Muscle of back (tissue), 11 donors: ENCODE results near the gene PLEKHJ1. TPM values are rescaled to one million over a fixed set of nuclear protein-coding genes. Genes with fewer than 3 reads are reported as not detected.

Experiments used
- DNase-seq, 3 donors: peaks; one replicate each; pipeline versions ENCODE4 v3.0.0 to v3.0.0-alpha.2; 2013
- polyA plus RNA-seq, 10 donors: library from polyadenylated mRNA; unstranded; fragments of 120-200 nt; gene quantifications; one replicate each; pipeline ENCODE4 v1.2.1, GENCODE V29; 2013; ENCODE audit not compliant: insufficient read length in 10 of 10

The PLEKHJ1 gene
- polyA plus RNA-seq, 10 donors = 46.6 to 83.3 (median 62.3) TPM

DNA sequence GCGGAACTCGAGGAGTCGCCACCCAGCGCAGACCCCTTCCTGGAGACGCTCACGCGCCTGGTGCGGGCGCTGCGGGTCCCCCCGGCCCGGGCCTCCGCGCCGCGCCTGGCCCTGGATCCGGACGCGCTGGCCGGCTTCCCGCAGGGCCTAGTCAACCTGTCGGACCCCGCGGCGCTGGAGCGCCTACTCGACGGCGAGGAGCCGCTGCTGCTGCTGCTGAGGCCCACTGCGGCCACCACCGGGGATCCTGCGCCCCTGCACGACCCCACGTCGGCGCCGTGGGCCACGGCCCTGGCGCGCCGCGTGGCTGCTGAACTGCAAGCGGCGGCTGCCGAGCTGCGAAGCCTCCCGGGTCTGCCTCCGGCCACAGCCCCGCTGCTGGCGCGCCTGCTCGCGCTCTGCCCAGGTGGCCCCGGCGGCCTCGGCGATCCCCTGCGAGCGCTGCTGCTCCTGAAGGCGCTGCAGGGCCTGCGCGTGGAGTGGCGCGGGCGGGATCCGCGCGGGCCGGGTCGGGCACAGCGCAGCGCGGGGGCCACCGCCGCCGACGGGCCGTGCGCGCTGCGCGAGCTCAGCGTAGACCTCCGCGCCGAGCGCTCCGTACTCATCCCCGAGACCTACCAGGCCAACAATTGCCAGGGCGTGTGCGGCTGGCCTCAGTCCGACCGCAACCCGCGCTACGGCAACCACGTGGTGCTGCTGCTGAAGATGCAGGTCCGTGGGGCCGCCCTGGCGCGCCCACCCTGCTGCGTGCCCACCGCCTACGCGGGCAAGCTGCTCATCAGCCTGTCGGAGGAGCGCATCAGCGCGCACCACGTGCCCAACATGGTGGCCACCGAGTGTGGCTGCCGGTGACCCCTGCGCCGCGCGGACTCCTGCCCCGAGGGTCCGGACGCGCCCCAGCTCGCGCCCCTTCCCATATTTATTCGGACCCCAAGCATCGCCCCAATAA lies 15.3 kb upstream of the PLEKHJ1 start:
- peak in 1 of 3 donors; percentile 52 for DNase-seq

DNA sequence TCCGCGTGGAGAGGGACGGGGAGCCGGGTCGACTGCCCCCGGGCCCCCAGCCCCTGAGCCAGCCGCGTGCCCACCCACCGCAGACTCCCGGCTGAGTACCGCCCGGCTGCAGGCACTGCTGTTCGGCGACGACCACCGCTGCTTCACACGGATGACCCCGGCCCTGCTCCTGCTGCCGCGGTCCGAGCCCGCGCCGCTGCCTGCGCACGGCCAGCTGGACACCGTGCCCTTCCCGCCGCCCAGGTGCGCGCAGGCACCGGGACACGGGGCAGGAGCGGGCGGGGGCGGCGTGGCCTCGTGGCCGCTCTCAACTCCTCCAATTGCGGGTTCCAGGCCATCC lies 14.6 kb upstream of the PLEKHJ1 start:
- DNase-seq = no peak

DNA sequence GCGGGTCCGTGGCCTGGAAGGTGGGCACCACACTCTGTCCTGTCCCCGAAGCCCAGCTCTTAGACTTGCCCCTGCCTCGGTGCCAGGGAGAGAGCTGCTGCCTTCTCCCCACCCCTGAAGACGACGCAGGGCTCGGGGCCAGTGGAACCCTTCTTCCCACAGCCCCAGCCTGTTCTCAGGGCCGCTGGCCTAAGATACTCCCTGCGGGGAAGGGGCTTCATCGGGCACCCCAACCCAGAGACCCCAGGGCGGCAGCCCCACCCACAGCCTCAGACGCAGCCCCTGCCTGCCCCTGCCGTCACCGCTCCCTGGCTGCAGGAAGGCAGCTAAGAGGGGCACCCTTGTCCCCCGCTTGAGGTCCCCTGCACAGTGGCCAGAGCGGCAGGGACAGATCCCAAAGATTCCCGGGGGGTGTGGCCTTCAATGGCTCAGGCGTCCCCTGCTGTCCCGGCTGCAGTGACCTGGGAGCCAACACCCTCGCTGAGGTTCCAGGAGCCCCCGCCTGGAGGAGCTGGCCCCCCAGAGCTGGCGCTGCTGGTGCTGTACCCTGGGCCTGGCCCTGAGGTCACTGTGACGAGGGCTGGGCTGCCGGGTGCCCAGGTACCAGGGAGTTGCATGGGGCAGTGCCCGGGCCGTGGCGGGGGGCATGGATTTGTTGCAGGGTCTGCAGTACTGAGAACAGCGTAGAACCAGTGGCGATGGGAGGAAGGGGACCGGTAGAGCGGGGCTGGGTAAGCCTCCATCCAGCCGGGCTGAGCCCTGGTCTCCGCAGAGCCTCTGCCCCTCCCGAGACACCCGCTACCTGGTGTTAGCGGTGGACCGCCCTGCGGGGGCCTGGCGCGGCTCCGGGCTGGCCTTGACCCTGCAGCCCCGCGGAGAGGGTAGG lies 14.0 kb upstream of the PLEKHJ1 start:
- no peak for DNase-seq

DNA sequence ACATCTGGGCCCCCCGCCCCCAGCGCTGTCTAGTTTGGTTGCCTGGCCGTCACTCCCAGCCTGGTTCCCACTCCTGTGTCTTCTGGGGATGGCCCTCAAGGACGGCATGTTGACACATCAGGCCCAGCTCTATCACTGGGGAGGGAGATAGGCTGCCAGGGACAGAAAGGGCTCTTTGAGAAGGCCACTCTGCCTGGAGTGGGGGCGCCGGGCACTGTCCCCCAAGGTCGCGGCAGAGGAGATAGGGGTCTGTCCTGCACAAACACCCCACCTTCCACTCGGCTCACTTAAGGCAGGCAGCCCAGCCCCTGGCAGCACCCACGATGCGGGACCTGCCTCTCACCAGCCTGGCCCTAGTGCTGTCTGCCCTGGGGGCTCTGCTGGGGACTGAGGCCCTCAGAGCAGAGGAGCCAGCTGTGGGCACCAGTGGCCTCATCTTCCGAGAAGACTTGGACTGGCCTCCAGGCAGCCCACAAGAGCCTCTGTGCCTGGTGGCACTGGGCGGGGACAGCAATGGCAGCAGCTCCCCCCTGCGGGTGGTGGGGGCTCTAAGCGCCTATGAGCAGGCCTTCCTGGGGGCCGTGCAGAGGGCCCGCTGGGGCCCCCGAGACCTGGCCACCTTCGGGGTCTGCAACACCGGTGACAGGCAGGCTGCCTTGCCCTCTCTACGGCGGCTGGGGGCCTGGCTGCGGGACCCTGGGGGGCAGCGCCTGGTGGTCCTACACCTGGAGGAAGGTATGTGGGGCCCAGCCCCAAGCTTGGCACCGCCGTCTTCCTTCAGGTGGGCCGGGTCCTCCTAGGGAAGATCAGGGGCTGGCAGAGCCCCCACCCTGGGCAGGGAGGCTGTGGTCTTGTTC lies 13.1 kb upstream of the PLEKHJ1 start, which contains the start of gene AMH:
AMH (plus strand) TSS at position 314 of the 857 bp plus-strand sequence; CDS start at position 324, 10 bp downstream.
- DNase-seq = peak in 1 of 3 donors; percentile 34

DNA sequence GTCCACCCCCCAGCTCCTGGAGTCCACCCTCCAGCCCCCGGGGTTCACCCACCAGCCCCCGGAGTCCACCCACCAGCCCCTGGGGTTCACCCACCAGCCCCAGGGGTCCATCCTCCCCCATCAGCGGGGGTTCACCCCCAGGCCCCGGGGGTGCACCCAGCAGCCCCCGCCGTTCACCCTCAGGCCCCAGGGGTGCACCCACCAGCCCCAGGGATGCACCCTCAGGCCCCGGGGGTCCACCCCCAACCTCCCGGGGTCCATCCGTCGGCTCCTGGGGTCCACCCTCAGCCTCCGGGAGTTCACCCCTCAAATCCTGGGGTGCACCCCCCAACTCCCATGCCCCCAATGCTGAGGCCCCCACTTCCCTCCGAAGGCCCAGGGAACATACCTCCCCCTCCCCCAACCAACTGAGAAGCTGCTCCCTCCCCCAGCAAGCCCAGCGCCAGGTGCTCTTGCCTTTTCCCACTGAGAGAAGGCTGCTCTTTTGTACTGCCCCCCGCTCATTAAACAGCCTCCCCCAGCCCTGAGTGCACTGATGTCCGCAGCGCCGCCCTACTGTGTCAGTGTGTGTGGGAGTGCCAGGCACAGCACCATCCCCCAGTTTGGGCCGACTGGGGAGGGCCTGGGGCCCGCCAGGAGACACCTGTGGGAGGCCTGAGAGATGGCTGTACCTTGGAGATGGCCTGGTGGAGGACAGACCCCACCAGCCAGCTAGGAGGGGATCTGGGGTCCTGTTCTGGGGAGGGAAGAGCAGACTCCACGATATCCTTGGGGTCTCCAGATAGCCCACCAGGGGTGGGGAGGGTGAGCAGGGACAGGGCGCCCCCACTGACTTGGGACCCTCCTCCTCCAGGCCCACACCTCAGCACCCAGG lies 12.2 kb upstream of the PLEKHJ1 start:
- peak in 1 of 3 donors; percentile 30 for DNase-seq

DNA sequence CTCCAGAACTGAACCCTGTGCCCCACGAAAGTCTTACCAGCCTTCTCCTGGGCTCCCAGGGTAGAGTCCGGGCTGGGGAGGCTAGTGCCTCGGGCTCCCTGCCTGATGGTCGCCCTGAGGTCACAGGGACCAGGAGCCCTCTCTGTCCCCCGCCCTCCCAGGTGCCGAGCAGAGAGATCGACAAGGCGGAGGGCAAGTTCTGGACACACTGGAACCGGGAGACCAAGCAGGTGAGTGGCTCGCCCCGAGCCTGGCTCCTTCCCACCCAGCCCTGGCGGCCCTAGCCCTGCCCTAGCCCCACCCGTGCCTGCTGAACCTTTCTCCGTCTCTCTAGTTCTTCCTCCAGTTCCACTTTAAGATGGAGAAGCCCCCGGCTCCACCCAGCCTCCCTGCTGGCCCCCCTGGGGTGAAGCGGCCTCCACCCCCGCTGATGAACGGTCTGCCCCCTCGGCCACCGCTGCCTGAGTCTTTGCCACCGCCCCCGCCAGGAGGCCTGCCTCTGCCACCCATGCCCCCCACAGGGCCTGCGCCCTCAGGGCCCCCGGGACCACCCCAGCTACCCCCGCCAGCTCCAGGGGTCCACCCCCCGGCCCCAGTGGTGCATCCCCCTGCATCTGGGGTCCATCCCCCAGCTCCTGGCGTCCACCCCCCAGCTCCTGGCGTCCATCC lies 11.4 kb upstream of the PLEKHJ1 start:
- DNase-seq = no peak

DNA sequence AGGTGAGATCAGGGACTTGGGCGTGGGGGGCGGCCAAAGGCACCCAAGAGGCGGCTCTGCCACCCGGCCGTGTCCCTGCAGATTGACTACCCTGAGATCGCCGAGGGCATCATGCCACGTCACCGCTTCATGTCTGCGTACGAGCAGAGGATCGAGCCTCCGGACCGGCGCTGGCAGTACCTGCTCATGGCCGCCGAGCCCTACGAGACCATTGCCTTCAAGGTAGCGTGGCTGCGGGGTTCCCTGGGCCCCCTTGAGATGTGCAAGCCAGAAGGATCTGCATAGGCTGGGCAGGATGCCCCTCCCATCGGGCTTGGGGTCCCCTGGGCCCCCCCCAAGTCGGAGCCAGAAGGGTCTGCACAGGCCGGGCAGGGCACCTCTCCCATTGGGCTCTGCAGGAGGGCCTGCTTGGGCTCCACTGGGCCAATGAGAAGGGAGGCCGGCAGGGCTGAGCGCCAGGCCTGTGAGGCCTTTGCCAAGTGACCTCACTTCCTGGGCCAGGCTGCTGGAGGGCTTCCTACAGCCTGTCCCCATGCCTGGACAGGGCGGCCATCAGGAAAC lies 10.8 kb upstream of the PLEKHJ1 start:
- peak in 1 of 3 donors; percentile 31 for DNase-seq

DNA sequence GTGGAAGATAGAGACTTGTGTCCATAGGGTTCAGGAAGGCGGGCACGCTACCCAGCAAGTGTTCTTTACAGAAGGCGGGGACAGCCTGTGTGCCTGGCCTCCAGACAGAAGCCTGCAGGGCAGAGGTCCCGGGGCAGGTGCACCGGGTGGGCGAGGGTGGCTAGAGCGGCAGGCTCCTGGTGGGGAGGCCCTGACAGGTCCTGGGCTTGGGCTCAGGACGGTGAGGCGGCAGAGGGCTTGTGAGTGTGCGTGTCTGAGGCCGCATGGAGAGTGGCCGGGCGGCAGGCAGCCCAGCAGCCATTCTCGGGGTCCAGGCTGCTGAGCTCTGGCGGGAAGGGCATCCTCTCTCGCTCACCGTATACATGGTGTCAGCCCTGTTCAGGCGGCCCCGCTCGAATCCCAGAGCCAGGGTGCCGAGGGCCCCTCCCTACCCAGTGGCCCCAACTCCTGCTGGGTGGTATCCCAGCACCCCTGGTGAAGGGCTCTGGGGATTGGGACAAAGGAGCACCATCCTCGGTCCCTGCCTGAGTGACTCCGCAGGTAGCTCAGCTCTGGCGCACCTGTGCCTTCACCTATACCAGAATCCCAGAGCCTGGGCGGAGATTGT lies 10.0 kb upstream of the PLEKHJ1 start:
- no peak for DNase-seq

DNA sequence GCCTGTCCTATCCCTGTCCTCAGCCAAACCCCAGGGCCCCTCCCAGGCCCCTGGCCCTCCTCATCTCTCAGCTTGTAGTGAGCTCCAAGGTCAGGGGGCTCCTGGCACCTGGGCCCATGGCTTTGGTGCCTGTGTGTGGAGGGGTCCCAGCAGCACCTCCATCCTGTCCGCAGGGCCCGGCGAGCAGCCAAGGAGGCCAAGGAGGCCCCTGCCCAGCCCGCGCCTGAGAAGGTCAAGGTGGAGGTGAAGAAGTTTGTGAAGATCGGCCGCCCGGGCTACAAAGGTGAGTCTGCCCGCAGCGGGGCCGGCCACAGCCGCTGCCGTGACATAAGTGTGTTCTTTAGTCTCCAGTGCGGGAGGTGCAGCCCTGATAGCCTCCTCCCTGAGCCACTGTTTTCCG lies 9.1 kb upstream of the PLEKHJ1 start:
- DNase-seq = no peak

DNA sequence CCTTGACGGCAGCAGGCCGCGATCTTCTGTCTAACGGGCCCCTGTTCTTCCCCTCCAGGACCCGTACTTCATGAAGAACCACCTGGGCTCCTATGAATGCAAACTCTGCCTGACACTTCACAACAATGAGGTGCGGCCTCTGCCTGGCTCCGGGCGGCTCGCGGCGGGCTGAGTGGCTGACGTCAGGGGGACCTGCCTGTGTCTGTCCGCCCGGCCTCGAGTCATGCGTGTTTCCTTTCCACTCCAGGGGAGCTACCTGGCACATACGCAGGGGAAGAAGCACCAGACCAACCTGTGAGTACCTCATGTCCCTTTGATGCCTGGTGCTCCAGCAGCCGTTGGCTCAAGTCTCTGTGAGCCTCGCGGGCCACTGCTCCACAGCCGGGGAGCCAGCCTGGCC lies 8.4 kb upstream of the PLEKHJ1 start:
- no peak for DNase-seq

DNA sequence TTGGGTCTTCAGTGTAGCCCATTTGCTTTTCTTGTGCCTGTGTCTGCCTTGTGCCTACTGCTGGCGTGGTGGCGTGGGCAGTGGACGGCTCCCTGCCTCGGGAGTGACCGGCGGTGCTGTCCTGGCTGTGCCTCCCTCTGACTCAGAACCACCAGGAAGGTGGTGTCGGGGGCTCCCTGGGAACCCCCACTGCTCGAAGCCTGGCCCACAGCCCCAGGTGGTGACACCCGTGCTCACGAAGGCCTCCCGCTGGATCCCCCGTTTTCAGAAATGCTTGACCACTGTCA lies 7.9 kb upstream of the PLEKHJ1 start:
- DNase-seq = no peak

DNA sequence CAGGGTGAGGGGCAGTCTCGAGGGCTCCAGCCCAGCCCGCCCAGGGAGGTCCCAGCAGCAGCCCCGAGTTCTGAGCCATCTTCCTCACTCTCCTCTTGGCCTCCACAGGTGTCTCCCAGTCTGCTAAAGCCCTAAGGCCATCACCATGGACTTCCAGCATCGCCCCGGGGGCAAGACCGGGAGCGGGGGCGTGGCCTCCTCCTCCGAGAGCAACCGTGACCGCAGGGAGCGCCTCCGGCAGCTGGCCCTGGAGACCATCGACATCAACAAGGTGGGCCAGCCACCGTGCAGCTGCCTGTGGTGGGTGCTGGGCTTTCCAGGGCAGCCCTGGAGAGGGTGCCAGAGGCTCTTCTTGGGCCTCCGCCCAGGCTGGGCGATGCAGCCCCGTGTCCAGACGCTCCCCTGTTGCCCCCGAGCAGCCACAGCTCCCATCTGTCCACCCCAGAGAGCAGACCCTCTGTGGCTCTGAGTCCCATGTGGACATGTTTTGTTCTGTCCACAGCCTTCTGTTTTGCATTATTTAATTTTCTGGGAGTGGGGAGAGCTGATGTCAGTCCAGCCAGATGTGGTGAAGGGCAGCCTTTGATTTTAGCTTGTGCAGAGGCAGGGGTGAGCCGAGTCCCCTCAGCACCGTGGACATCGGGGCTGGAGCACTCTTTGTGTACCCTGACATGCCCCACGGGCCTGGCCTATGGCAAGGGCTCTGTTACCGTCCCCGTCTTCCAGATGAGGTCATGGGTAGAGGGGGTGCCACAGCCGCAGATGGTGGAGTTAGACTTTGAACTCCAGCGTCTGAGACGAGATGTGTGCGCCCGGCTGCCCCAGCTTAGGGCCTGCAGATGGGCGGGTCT lies 7.4 kb upstream of the PLEKHJ1 start:
- no peak for DNase-seq

DNA sequence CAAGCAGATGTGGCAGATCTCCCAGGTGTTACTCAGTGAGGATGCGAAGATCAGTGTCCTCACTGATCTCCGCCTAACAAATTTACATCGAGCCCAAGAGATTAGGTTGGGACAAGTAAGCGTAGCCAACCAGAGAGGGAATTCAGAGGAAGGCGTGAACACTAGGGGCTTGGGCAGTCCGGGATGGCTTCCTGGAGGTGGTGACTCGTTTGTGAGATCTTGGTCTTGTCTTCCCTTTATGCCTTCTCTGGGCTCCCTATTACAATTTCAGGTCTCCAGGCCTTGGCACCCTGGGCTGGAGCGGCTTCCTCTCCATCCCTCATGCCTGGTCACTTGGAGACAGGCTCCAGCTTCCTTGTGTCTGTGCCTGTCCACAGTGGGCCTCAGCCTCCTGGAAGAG lies 6.7 kb upstream of the PLEKHJ1 start:
- DNase-seq = no peak

DNA sequence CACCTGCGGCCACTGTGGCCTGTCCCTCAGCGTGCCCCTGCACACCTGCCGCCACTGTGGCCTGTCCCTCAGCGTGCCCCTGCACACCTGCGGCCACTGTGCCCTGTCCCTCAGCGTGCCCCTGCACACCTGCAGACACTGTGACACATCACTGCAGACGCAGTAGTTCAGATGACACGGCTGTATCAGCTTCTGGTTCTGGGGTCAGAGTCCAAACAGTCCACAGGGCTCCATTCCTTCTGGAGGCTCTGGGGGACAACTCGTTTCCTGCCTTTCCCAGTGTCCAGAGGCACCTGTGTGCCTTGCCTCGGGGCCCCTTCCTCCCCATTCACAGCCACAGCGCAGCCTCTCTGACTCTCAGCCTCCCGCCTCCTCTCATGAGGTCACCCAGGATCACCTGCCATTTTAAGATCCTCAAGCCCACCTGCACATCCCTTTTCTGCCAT lies 6.0 kb upstream of the PLEKHJ1 start:
- DNase-seq = no peak

DNA sequence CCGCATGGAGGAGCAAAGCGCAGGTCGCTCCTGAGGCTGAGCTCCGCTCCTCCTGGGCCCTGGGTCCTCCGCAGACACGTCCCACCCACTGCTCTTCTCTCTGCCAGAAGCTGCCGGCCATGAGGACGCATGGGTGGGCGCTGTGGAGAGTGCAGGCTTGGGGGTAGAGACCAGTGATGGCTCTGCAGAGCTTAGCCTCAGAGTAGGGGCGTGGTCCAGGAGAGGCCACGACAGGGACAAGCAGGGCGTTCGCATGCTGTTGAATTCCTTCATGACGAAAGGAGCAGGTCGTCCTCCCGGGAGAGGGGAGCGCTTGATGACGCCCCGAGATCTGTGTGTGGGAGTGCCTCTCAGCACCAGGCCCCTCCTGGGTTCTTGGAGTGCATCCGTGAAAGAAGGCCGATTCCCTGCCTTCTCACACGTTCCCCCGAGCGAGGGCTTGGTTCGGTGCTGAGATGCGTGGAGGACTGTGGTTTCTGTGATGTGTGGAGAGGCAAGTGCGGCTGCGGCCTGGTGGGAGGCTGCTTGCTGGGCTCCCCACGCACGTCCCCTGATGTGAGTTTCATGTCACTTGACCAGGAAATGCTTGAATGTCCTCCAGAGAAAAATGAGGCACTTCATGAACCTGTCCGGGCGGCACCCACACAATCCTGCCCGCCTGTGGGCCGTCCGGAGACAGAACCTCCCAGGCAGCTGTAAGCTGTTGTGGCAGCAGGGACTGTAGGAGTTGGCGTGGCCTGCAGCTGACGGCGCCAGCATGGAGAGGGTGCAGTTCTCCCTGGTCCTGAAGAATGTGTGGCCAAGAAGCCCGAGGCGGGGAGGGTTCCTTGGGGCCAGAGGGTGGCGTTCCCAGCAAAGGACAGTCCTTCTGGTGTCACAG lies 5.0 kb upstream of the PLEKHJ1 start:
- no peak for DNase-seq

DNA sequence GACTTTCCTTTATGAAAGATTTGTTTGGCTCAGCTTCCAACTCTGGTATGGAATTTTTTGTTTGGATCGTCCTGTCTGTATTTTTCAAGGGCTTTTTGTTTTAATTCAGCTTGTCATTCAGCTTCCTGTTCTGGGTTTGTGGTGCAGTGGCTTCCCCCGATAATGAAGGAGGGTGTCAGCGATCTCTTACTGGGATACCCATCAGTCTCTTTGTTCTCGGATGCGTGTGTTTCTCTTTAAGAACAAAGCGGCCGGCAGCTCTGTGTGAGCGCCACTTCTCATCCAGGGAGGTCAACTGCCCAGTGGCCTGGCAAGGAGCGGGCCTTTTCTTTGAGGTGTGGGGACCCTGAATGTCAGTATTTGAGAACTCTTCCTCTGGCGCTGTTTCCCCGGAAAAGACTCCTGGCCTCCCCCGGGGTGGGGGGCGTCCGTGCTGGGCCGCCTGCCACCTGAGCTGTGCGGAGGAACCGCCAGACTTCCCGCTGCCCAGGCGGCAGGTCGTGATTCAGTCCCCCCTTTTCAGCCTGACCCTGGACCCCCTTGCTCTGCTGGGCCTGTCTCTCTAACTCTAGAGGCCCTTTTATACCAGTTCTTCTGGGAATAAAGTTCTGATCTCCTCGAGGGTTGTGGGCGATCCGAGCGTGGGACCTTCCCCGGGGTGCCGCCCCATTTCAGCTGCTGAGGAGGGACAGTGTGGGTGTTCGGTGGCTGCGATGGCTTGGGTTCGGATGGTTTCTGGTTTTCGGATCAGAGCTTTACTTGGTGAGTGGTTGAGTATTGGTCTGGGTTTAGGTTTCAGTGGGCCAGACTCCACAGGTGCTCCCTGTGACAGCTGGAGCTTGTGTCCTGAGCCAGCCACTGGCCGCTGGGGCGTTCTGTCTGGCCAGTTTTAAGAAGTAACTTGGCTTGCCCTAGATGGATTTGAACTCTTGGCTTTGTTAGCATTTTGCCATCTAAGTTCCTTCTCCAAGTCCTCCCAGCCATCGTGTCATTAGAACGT lies 3.9 kb upstream of the PLEKHJ1 start:
- DNase-seq = peak in 1 of 3 donors; percentile 36
